22Rv1 (cell line): ENCODE results near the gene CTDSPL.
A peak's percentile ranks its signal among the peaks of the same experiment; 100 is the strongest.
"Not testable (repeated sequence)": the region's sequence is repeated elsewhere in the genome, so short reads cannot be mapped to it uniquely, and the experiment has no call there.

Source experiments
- H3K27ac ChIP-seq: fragments of 450-650 bp; 2 replicates; pipeline ENCODE4 v1.5.1; 2017
- CTCF ChIP-seq: fragments of 450-650 bp; IDR thresholded peaks from 2 replicates; pipeline ENCODE4 v1.5.1; 2017; ENCODE audit warnings: mild to moderate bottlenecking
- ZFX ChIP-seq: fragments of 450-650 bp; IDR thresholded peaks from 2 replicates; pipeline ENCODE4 v1.6.1; 2017; ENCODE audit warnings: antibody characterized with exemption, borderline replicate concordance

Gene CTDSPL

GRCh38 chr3:37861620-37862041, at the start of gene CTDSPL:
Gene CTDSPL (plus strand): TSS chr3:37861880. CDS start chr3:37862200, 320 bp downstream.
- H3K27ac ChIP-seq: peak within 1 kb of the TSS; percentile 96

GRCh38 chr3:37812499-37812896, 49.2 kb upstream of the CTDSPL start:
- H3K27ac ChIP-seq: no peak overlapping the region
- TF ChIP-seq ZFX (no peak), CTCF (no peak)

More at GRCh38 chr3:37861620-37862041, at the start of gene CTDSPL:
- TF ChIP-seq ZFX: no peak
- no peak for TF ChIP-seq CTCF

- no peak overlapping the region for H3K27ac ChIP-seq
- TF ChIP-seq ZFX (no peak), CTCF (no peak)
These were observed 48.3 kb upstream of the CTDSPL start for GRCh38 chr3:37813403-37813802.

GRCh38 chr3:37814547-37814946, 47.1 kb upstream of the CTDSPL start:
- H3K27ac ChIP-seq: no peak overlapping the region
- TF ChIP-seq CTCF (peak; percentile 45), ZFX (no peak)

- not testable (repeated sequence) for H3K27ac ChIP-seq
These were observed 46.5 kb upstream of the CTDSPL start for GRCh38 chr3:37815156-37815555.

- TF ChIP-seq ZFX (no peak), CTCF (no peak)
- H3K27ac ChIP-seq: no peak overlapping the region
These were observed 45.4 kb upstream of the CTDSPL start for GRCh38 chr3:37816271-37816670.

- no peak for TF ChIP-seq CTCF
- no peak for TF ChIP-seq ZFX
- H3K27ac ChIP-seq: no peak overlapping the region
These were observed 42.1 kb upstream of the CTDSPL start for GRCh38 chr3:37819591-37819990.

- no peak overlapping the region for H3K27ac ChIP-seq
- no peak for TF ChIP-seq ZFX
- TF ChIP-seq CTCF: no peak
These were observed 41.4 kb upstream of the CTDSPL start for GRCh38 chr3:37820286-37820685.
